PC-3 (cell line): ENCODE measurements around the gene SMIM31.

Experiments used
- CTCF ChIP-seq: fragments of 300-600 bp; sonication (generic); conservative IDR thresholded peaks from 2 replicates; pipeline ENCODE4 v1.5.1; 2017; ENCODE audit warnings: antibody characterized with exemption, low read depth, mild to moderate bottlenecking, low read length
- EZH2 ChIP-seq: fragments of 300-600 bp; sonication (generic); IDR thresholded peaks from one replicate; pipeline ENCODE4 v1.6.1; 2017; ENCODE audit warnings: antibody characterized with exemption, mild to moderate bottlenecking, low read length; ENCODE audit not compliant: unreplicated experiment
- EZH2phosphoT487 ChIP-seq: fragments of 300-600 bp; sonication (generic); IDR thresholded peaks from 2 replicates; pipeline ENCODE4 v1.6.1; 2018; ENCODE audit warnings: mild to moderate bottlenecking, antibody characterized with exemption, low read length, borderline replicate concordance

GRCh38 chr4:164828955-164829354 is 75.0 kb downstream of the SMIM31 start:
- TF ChIP-seq CTCF (no peak), EZH2 (no peak), EZH2phosphoT487 (no peak)
